Measurements from ENCODE around the gene AKAP7.

- TF ChIP-seq CTCF (IDR thresholded peaks at IDR 0.05) (no peak), EZH2 (IDR thresholded peaks at IDR 0.05; ENCODE audit: borderline replicate concordance, insufficient read depth, low read depth, low read length, poor library complexity, severe bottlenecking) (no peak)
These were observed 32.5 kb downstream of the AKAP7 start for GRCh38 chr6:131167773-131168172.

All from B cell (primary cell).